RCC 7860 (cell line): ENCODE results near the gene URB2.

Experiments used
- DNase-seq: peaks from one replicate; pipeline ENCODE4 v3.0.0-alpha.2; 2015; ENCODE audit warnings: low spot score
- FAIRE-seq: peaks from 2 replicates; lab custom pipeline; 2012; peaks lifted over from hg19 to GRCh38; lab: Jason Lieb, UNC

The URB2 gene

DNA sequence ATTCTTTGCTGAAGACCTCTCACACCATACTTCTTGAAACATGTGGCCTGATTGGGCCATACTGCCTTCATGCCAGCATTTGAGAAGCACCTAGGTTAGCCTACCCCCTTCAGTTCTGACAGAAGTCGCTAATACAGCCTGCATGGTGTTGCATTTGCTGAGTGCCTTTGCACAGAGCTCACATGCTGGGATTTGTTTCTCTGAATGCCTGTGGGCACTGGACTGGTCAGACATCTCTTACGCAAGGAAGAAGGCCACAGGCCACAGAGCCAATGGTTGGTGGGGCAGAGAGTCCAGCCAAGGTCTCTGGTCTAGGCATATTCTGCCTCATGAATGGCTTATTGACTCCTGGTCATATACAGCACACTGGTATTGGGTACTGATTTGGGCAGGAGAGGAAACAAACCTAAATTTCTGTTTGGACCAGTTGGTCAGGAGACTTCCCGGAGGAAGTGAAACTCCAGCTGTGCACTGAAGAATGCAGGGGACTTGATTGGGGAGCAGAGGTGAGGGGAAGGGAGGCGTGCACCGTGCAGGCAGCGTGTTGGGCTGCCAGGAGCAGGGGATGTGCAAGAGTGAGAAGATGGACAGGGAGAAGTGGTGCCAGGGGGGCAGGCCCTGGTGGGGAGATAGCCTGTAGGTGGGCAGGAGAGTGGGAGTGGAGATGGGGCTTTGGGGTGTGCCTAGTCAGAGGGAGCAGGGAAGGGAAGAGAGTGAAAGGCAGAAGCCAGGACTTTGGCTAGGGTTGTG lies 18.1 kb downstream of the URB2 start:
- no peak for DNase-seq
- no peak for FAIRE-seq

GRCh38 chr1:229645324-229645993 lies 19.4 kb downstream of the URB2 start:
- DNase-seq (no peak), FAIRE-seq (no peak)

- FAIRE-seq, result no peak
- no peak for DNase-seq
Measured at GRCh38 chr1:229648406-229648805, 22.4 kb downstream of the URB2 start.

DNA sequence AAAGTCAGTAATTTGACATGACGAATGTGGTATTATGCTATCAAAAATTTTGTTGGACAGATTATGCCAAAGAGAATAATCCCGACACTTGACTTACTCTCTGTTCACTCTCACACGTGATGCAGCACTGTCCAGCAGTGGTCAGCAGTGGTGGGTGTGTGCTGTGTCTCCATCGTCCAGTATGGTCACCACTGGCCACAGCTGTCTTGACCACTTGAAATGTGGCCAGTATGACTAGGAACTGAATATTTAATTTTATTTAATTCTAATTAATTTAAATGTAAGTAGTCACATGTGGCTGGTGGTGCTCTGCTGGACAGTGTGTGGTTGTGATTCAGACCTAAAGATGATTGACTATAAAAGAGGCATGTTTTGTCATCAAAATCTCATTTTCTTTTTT lies 24.0 kb downstream of the URB2 start:
- FAIRE-seq (no peak), DNase-seq (no peak)

GRCh38 chr1:229651546-229651945 lies 25.5 kb downstream of the URB2 start:
- FAIRE-seq (no peak), DNase-seq (no peak)

DNA sequence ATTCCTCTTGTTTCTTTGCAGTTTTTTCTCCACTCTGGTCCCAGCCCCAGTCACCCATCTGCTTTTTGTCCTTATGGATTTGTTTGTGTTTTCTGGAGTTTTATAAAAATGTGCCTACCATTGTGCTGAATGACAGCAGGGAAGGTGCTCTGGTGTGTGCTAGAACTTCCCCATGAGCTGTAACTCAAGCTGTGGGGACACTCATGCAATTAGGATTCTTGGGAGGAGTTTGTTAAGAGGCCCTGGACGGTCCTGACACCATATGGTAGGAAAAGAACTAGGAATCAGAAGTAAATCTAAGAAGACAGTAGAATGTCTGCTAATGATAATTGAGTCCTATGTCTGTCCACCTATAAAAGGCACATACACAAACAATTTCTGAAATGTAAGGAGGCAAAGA lies 27.4 kb downstream of the URB2 start:
- no peak for FAIRE-seq
- DNase-seq, result no peak

- DNase-seq, result no peak
- no peak for FAIRE-seq
Measured at GRCh38 chr1:229655781-229656180, 29.7 kb downstream of the URB2 start.

DNA sequence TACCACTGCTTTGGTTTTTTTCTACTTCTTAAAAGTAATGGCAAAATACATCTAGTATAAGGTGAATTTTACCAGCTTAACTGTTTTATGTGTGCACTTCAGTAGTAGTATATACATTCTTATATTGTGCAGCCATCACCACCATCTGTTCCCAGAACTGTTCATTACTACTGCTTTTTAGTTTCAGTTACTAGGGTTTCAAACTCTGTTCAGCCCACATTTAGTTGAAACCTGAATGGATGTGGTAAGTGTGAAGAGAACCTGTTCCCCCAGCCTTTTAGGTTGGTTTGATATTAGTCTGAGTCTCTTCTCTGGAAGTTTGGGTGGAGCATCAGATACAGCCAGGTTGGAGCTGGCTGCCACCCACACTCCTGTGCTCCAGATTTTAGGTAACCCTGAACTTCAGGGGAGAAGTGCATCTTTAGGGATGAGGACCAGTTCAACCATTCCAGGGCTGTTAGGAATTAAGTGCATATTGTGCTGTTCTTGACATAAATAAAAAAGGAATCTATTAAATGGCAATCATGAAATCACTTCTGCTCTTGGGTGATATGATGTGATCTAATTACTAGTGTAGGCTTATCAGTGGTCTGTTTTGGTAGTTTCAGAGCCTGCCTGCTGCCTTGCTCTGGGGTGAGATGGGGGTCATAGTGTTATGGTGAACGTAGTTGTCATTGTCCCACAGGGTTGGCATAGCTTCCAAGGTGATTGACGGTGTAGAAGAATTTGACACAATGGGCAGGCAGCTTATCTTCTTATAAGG lies 32.1 kb downstream of the URB2 start:
- FAIRE-seq (no peak), DNase-seq (no peak)

DNA sequence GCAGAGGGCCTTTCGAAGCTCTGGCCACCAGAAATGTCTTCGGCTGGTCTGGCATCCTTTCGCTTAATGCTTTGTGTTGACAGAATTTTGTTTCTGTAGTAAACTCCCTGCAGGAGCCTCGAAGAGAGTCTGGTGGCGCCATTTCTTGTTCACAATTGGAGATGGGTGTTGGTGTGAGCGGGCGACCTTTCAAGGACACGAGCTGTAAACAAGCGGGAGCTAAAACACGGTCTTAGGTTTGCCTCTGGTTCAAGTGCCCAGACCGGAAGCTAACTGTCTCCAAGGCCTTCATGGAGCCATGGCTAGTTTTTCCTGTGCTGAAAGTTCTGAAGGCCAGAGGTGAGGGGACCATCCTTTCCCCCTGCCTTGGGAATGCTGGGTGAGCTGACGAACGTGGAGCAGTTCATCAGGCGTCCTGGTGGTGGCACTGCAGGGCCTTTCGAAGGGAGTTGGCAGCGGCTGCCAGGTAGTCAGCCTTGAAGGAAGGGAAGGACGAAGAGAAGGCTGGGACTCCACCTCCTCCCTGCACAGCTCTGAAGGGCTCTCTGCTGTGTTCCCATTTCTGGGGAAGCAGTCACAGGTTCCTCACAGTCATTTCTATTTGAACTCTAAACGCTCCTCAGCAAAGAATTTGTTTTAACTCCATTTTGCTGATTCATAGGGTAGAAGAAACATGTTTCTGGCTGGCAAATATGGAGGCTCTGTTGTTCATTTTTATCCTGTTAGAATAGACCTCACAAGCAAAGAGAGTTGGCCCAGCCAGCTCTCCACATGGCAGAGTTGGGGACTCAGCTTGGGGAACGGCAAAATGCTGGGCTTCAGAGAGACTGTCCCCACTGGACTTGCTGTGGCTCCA lies 35.2 kb downstream of the URB2 start:
- DNase-seq, result peak; percentile 18

GRCh38 chr1:229661897-229662296 lies 35.9 kb downstream of the URB2 start:
- FAIRE-seq, result no peak
- DNase-seq, result no peak

More for the DNA sequence above, 35.2 kb downstream of the URB2 start:
- no peak for FAIRE-seq

- FAIRE-seq (no peak), DNase-seq (peak; percentile 54)
Measured at GRCh38 chr1:229664133-229664689, 38.2 kb downstream of the URB2 start.

DNA sequence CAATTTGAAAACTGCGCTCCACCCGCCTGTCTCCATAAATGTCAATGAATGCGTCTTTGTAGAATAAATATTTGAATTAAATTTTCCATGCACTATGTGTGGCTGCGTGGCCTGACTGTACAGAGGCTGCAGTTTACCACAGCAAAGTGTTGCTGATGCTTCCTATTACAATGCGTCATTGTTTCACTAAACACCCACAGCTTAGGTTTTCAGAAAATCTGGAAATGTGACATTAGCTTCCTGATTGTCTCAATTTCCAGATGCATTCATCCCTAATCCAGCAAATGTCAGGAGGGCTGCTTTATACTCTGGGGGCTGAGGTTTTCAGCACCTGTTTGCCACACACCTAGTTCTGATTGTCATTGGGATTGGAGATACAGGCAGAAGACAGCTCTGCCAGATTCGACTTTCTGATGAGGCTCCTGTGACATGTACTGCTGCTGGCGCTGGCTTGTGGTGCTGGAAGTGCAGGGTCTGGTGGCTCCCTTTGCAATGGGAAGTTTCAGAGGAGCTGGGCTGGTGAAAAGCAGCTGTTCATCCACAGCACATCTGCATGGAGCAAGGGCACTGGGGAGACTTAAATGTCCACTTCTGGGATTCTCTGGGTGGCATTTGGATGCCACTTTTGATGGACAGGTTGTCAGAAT lies 40.0 kb downstream of the URB2 start:
- FAIRE-seq (no peak), DNase-seq (no peak)

GRCh38 chr1:229666585-229666984 lies 40.5 kb downstream of the URB2 start:
- DNase-seq (no peak), FAIRE-seq (no peak)

- DNase-seq, result no peak
- FAIRE-seq, result no peak
Measured at GRCh38 chr1:229669333-229669732, 43.3 kb downstream of the URB2 start.

DNA sequence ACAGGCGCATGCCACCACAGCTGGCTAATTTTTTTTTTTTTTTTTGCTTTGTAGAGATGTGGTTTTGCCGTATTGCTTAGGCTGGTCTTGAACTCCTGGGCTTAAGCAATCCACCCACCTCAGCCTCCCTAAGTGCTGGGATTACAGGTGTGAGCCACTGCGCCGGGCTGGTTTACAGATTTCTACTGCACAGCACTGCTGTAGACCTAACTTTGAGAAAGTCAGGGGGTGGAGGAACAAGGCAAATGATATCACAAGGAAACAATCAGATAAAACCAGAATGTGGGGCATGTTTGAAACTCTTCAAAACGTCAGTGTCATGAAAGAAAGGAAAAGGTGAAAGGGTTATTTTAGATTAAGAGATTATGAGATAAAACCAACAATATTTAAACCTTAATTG lies 45.3 kb downstream of the URB2 start:
- no peak for DNase-seq
- FAIRE-seq, result no peak

DNA sequence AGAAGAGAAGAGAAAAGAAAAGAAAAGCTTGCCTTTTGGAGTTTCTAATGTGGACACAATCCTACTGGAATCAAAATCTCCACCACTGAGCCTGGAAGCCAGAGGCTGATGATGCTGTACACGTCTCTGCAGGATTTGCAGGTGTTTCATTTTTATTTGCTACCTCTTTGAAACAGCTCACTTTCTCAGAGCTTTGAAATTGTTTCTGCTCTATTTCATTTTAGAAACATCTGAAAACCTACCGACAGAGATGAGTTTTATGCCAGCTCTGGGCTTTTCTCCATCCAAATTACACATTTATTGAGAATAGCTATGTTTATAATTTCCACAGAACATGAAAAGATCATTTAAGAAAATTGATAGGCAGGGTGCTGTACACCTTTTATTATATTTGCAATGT lies 46.2 kb downstream of the URB2 start:
- DNase-seq, result no peak
- FAIRE-seq, result no peak

- DNase-seq, result no peak
- no peak for FAIRE-seq
Measured at GRCh38 chr1:229674042-229674441, 48.0 kb downstream of the URB2 start.

DNA sequence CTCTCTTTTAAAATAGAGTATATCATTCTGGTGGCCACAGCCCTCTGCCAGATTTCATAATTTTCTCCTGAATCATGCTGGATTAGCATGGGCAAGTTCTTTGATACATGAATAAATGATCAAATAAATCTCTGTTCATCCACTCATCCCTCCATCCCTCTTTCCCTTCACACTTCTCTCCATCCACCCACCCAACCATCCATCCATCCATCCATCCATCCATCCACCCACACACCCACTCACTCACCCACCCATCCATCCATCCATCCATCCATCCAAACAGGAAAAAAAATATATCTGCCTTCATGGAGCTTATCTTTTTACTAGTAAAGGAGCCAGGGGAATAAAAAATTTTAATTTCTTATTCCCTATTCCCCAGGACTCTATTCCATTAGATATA lies 49.3 kb downstream of the URB2 start:
- FAIRE-seq (no peak), DNase-seq (no peak)

DNA sequence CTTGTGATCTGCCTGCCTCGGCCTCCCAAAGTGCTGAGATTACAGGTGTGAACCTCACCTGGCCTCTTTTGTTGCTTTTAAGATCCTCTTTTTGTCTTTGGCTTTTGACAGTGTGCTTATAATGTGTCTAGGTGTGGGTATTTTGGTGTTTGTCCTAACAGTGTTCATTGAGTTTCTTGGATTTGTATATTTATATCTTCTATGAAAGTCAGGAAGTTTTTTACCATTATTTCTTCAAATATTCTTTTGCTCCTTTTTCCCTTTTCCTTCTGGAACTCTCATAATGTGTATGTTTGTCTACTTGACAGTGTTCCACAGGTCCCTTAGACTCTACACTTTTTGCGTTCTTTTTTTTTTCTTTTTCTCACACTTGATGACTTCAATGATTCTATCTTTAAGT lies 59.1 kb downstream of the URB2 start:
- FAIRE-seq (no peak), DNase-seq (no peak)

DNA sequence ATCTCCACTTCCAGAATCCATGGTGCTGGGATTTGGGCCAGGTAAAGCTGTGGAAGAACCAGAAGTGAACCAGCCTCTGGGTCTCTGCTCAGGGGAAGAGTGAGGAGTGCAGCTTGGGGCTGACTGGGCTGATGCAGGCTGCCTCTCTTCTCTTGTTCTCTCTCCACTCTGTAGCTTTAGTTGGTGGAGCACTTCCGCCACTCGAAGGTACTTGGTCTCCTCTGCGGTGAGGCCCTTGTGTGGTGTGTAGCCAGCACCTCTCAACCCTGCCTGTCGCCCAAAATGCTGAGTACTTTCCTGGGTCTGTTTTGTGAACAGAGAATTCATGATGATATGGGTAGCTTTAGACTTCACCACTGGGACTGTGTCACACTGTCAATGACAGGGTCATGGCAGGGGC lies 63.2 kb downstream of the URB2 start:
- DNase-seq, result no peak
- no peak for FAIRE-seq
